Neural progenitor cell (in vitro differentiated cells): Measurements from ENCODE around the gene MYL7.

Experiments
- CTCF ChIP-seq: fragments of 200-600 bp; sonication (generic); IDR thresholded peaks from 2 replicates; pipeline ENCODE4 v1.5.1; 2017; ENCODE audit warnings: antibody characterized with exemption, mild to moderate bottlenecking
- EZH2 ChIP-seq: fragments of 200-600 bp; sonication (generic); IDR thresholded peaks from 2 replicates; pipeline ENCODE4 v1.6.1; 2017; ENCODE audit warnings: antibody characterized with exemption, mild to moderate bottlenecking, moderate library complexity
- EZH2phosphoT487 ChIP-seq: fragments of 200-600 bp; sonication (generic); IDR thresholded peaks from 2 replicates; pipeline ENCODE4 v1.6.1; 2017; ENCODE audit warnings: antibody characterized with exemption

DNA sequence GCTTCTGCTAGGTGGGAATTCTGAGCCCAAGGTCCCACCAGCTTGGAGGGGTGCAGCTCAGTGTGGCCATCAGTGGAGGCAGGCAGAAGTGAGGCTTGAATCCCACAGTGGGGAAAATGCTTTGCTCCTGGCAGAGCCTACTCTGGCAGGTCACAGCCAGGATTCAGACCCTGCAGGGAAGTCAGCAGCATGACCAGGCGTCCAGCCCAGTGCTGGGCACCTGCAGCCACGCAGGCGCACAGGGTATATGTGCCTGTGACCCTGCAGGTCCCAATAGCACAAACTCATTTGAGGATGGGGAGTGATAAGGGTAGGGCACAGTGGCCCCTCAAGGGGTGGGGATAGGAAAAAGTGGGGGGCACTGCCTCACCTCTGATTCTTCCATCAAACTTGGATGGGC is 45.4 kb downstream of the MYL7 start:
- TF ChIP-seq CTCF (no peak), EZH2 (no peak), EZH2phosphoT487 (no peak)
